SU-DHL-6 (cell line): Measurements from ENCODE around the gene WNT7B.

ENCODE experiments used
- EZH2phosphoT487 ChIP-seq: fragments of 200-600 bp; sonication (generic), shearing (Covaris generic); conservative IDR thresholded peaks from 2 replicates; pipeline ENCODE4 v1.6.1; 2018; ENCODE audit warnings: mild to moderate bottlenecking, antibody characterized with exemption, low read length, moderate library complexity, mixed read lengths
- TF ChIP-seq, protein P1 (sequence below): fragments of 200-600 bp; sonication (generic); IDR thresholded peaks from one replicate; pipeline ENCODE4 v1.5.1; 2017; ENCODE audit warnings: antibody characterized with exemption, mild to moderate bottlenecking, low read length, moderate library complexity; ENCODE audit not compliant: insufficient read depth, poor library complexity, severe bottlenecking

DNA sequence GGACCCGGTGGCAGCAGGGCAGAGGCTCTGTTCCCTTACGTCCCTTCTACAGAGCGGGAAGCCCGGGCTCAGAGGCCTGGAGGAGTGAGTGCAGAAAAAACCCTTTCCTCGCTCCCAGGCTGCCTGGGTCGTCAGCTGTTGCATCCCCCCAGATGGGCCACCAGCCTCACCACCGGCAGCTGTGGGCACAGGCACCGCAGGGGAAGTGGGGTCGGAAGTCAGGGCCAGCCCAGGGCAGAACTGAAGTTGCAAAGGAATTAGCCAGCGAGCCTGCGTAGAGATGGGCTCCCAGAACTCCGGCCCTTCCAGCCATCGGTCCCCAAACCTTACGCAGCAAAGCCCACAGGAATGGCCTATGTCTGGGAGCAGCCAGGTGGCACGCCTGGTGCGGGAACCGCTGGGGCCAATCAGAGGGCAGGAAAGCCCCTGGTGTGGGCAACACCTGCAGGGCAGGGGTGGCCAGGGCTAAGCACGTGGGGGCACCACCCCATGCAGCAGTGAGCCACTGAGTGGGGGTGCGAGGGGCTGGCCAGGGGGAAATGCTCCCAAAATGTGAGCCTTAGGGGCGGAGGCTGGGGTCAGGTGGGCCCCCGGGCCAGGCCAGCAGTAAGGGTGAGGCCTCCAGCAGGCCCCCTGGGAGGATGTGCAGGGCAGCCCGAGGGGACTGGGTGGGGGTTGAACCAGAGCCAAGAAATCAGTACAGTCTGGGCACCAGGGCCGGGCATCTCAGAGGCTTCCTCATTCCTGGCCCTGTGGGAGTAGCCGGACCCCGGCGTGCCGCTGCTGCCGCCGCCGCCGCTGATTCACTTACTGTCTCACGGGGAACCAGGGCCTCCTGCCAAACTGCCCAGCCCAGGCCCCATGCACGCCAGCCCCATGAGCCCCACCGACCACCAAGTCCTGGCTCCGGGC is 58.2 kb downstream of the WNT7B start:
- TF ChIP-seq, protein P1, sequence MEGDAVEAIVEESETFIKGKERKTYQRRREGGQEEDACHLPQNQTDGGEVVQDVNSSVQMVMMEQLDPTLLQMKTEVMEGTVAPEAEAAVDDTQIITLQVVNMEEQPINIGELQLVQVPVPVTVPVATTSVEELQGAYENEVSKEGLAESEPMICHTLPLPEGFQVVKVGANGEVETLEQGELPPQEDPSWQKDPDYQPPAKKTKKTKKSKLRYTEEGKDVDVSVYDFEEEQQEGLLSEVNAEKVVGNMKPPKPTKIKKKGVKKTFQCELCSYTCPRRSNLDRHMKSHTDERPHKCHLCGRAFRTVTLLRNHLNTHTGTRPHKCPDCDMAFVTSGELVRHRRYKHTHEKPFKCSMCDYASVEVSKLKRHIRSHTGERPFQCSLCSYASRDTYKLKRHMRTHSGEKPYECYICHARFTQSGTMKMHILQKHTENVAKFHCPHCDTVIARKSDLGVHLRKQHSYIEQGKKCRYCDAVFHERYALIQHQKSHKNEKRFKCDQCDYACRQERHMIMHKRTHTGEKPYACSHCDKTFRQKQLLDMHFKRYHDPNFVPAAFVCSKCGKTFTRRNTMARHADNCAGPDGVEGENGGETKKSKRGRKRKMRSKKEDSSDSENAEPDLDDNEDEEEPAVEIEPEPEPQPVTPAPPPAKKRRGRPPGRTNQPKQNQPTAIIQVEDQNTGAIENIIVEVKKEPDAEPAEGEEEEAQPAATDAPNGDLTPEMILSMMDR: no peak
- no peak for TF ChIP-seq EZH2phosphoT487
